Measurements from ENCODE around the gene NOS1AP. TPM values are rescaled to one million over a fixed set of nuclear protein-coding genes. Genes with fewer than 3 reads are reported as not detected.

NOS1AP gene
- total RNA-seq, 1 donor from 2014 or later = 4.5 TPM

DNA sequence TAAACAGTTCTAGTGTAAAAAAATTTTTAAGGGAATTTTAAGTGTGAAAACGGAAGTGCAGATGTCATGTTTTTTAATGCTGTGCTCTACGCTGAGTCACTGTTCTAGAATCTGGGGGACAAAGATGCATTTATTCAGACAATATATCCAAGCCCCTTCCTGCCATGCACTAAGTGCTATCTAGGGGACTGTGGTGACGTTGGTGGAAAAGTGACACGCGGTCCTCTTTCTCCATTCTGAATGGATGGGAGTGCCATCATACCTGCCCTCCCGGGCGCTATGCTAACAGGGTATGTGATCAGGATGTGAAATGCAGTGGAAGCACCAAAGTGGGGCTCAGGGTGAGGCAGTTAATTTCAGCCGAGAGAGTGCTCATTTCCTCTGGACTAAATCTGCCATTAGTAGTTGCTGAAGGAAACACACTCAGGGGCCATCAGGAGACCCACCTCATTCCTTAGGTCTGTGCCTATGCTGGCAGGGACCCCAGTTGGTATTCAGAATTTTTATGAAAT, 318.6 kb downstream of the NOS1AP start:
- Mint-ChIP-seq H3K4me1 (ENCODE audit: low read depth) (no peaks in the 10 kb centered on the region), H3K4me3 (ENCODE audit: unreplicated experiment) (no peak overlapping the region), H3K9me3 (ENCODE audit: low read depth) (no peaks in the 10 kb centered on the region), H3K27ac (ENCODE audit: unreplicated experiment) (no peak overlapping the region), H3K27me3 (ENCODE audit: low read depth) (no peaks in the 10 kb centered on the region), H3K36me3 (ENCODE audit: low read depth) (peaks cover 9% of the 10 kb centered on the region)
- TF ChIP-seq, protein P1, sequence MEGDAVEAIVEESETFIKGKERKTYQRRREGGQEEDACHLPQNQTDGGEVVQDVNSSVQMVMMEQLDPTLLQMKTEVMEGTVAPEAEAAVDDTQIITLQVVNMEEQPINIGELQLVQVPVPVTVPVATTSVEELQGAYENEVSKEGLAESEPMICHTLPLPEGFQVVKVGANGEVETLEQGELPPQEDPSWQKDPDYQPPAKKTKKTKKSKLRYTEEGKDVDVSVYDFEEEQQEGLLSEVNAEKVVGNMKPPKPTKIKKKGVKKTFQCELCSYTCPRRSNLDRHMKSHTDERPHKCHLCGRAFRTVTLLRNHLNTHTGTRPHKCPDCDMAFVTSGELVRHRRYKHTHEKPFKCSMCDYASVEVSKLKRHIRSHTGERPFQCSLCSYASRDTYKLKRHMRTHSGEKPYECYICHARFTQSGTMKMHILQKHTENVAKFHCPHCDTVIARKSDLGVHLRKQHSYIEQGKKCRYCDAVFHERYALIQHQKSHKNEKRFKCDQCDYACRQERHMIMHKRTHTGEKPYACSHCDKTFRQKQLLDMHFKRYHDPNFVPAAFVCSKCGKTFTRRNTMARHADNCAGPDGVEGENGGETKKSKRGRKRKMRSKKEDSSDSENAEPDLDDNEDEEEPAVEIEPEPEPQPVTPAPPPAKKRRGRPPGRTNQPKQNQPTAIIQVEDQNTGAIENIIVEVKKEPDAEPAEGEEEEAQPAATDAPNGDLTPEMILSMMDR (IDR thresholded peaks at IDR 0.05) = no peak
- DNase-seq (ENCODE audit: low spot score) = no peak

DNA sequence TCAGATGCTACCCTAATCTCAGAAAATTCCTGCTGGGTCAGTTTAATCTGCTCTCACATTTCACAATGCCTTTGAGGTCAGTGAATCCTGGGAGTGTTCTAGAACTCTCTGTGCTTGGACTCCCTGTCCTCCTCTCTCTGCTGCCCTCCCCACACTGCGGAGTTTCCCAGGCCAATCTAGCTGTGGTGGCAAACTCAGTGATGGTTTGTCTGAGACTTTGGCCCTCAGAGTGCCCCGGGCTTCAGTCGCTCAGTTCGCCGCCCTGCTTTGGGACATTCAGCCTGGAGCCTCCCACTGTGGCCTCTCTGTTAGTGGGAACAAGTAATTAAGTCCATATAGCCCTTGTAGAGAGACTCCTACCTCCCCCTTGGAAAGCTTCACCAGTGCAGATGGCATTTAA, 319.1 kb downstream of the NOS1AP start:
- TF ChIP-seq, protein P1 (IDR thresholded peaks at IDR 0.05) = no peak
- Mint-ChIP-seq H3K4me1 (ENCODE audit: low read depth) (no peaks in the 10 kb centered on the region), H3K9me3 (ENCODE audit: low read depth) (no peaks in the 10 kb centered on the region), H3K27ac (ENCODE audit: unreplicated experiment) (no peak overlapping the region), H3K4me3 (ENCODE audit: unreplicated experiment) (no peak overlapping the region), H3K27me3 (ENCODE audit: low read depth) (no peaks in the 10 kb centered on the region), H3K36me3 (ENCODE audit: low read depth) (peaks cover 8% of the 10 kb centered on the region)
- no peak for DNase-seq (ENCODE audit: low spot score)

GRCh38 chr1:162389021-162389818, 319.7 kb downstream of the NOS1AP start:
- Mint-ChIP-seq H3K4me1 (ENCODE audit: low read depth) (no peaks in the 10 kb centered on the region), H3K27me3 (ENCODE audit: low read depth) (no peaks in the 10 kb centered on the region)
- no peak for DNase-seq (ENCODE audit: low spot score)

GRCh38 chr1:162389971-162390370, 320.5 kb downstream of the NOS1AP start:
- TF ChIP-seq, protein P1 (IDR thresholded peaks at IDR 0.05) = no peak
- Mint-ChIP-seq H3K27me3 (ENCODE audit: low read depth) (no peaks in the 10 kb centered on the region), H3K4me3 (ENCODE audit: unreplicated experiment) (no peak overlapping the region), H3K27ac (ENCODE audit: unreplicated experiment) (no peak overlapping the region), H3K4me1 (ENCODE audit: low read depth) (no peaks in the 10 kb centered on the region), H3K9me3 (ENCODE audit: low read depth) (no peaks in the 10 kb centered on the region), H3K36me3 (ENCODE audit: low read depth) (peaks cover 5% of the 10 kb centered on the region)
- DNase-seq (ENCODE audit: low spot score) = no peak

More at GRCh38 chr1:162389021-162389818, 319.7 kb downstream of the NOS1AP start:
- TF ChIP-seq, protein P1 (IDR thresholded peaks at IDR 0.05) = no peak
- Mint-ChIP-seq H3K9me3 (ENCODE audit: low read depth) (no peaks in the 10 kb centered on the region), H3K4me3 (ENCODE audit: unreplicated experiment) (no peak overlapping the region), H3K36me3 (ENCODE audit: low read depth) (peaks cover 5% of the 10 kb centered on the region), H3K27ac (ENCODE audit: unreplicated experiment) (no peak overlapping the region)

- H3K4me1 Mint-ChIP-seq (ENCODE audit: low read depth) = no peaks in the 10 kb centered on the region
- no peaks in the 10 kb centered on the region for H3K9me3 Mint-ChIP-seq (ENCODE audit: low read depth)
- no peak overlapping the region for H3K27ac Mint-ChIP-seq (ENCODE audit: unreplicated experiment)
Measured at GRCh38 chr1:162390396-162391185, 321.1 kb downstream of the NOS1AP start.

More at GRCh38 chr1:162390396-162391185, 321.1 kb downstream of the NOS1AP start:
- H3K4me3 Mint-ChIP-seq (ENCODE audit: unreplicated experiment) = no peak overlapping the region
- TF ChIP-seq, protein P1 (IDR thresholded peaks at IDR 0.05) = no peak
- peaks cover 1% of the 10 kb centered on the region for H3K36me3 Mint-ChIP-seq (ENCODE audit: low read depth)
- DNase-seq (ENCODE audit: low spot score) = no peak
- H3K27me3 Mint-ChIP-seq (ENCODE audit: low read depth) = no peaks in the 10 kb centered on the region
